HCT116 (cell line): ENCODE results near the gene ARHGEF10L.

Experiments
- CTCF ChIP-seq, 3 experiments: fragments of 200-600 bp in 1 of 3; sonication (generic) in 1 of 3; IDR thresholded peaks in 2 of 3; conservative IDR thresholded peaks in 1 of 3; 2 replicates each; pipeline ENCODE4 v1.5.1; 2012 to 2017; ENCODE audit warnings: low read depth in 2 of 3, low read length in 2 of 3, antibody characterized with exemption in 1 of 3, borderline replicate concordance in 1 of 3, control low read depth in 1 of 3, mild to moderate bottlenecking in 1 of 3, mixed read lengths in 1 of 3, mixed run types in 1 of 3, moderate library complexity in 1 of 3; ENCODE audit not compliant: insufficient read depth in 1 of 3
- EGR1 ChIP-seq: IDR thresholded peaks from 2 replicates; pipeline ENCODE4 v1.6.1; 2012; ENCODE audit warnings: low read depth
- POLR2A ChIP-seq: IDR thresholded peaks from 2 replicates; pipeline ENCODE4 v1.7.0; 2011; ENCODE audit warnings: borderline replicate concordance; ENCODE audit not compliant: insufficient read depth, insufficient read length; ENCODE audit errors: extremely low read depth

- TF ChIP-seq CTCF (IDR thresholded peaks at IDR 0.05 in 2 of 3, conservative IDR thresholded peaks at IDR 0.05 in 1 of 3; ENCODE audit: borderline replicate concordance in 1 of 3, insufficient read depth in 1 of 3, low read depth in 2 of 3, low read length in 2 of 3) (no peak), EGR1 (no peak), POLR2A (no peak)
Measured at GRCh38 chr1:17711941-17712340, 172.4 kb downstream of the ARHGEF10L start.
